K562 (cell line): ENCODE results near the gene TSPOAP1. TPM values are rescaled to one million over a fixed set of nuclear protein-coding genes. Genes with fewer than 3 reads are reported as not detected.
A peak's percentile ranks its signal among the peaks of the same experiment; 100 is the strongest.

Source experiments
- BCOR ChIP-seq: fragments of 450-650 bp; IDR thresholded peaks from 2 replicates; pipeline ENCODE4 v1.6.1; 2016
- COPS2 ChIP-seq: fragments of 450-650 bp; conservative IDR thresholded peaks from 2 replicates; pipeline ENCODE4 v1.6.1; 2016; ENCODE audit warnings: mild to moderate bottlenecking, moderate library complexity
- DDX20 ChIP-seq: fragments of 450-650 bp; IDR thresholded peaks from 2 replicates; pipeline ENCODE4 v1.6.1; 2016; ENCODE audit warnings: missing genetic modification characterization, low read depth, mild to moderate bottlenecking, missing compliant biosample characterization, moderate library complexity
- DMBX1 ChIP-seq: fragments of 250-450 bp; sonication (Bioruptor Pico); IDR thresholded peaks from 2 replicates; pipeline ENCODE4 v1.8.0; 2022; ENCODE audit warnings: inconsistent platforms, mild to moderate bottlenecking, moderate library complexity, borderline replicate concordance
- GTF2A2 ChIP-seq: IDR thresholded peaks from 2 replicates; pipeline ENCODE4 v1.6.1; 2016; ENCODE audit warnings: mild to moderate bottlenecking, missing genetic modification characterization, missing compliant biosample characterization
- HDAC3 ChIP-seq: fragments of 450-650 bp; IDR thresholded peaks from 2 replicates; pipeline ENCODE4 v1.6.1; 2018; ENCODE audit warnings: borderline replicate concordance, mild to moderate bottlenecking, moderate library complexity; ENCODE audit not compliant: partially characterized antibody
- KDM5B ChIP-seq: fragments of 200-600 bp; sonication (generic); IDR thresholded peaks from 2 replicates; pipeline ENCODE4 v1.6.1; 2012; ENCODE audit warnings: low read depth, mild to moderate bottlenecking, moderate library complexity, low read length, control low read depth, inconsistent platforms; ENCODE audit not compliant: insufficient replicate concordance
- NCOA6 ChIP-seq: fragments of 450-650 bp; IDR thresholded peaks from 2 replicates; pipeline ENCODE4 v1.6.1; 2017; ENCODE audit warnings: mild to moderate bottlenecking
- NCOR1 ChIP-seq: fragments of 450-650 bp; IDR thresholded peaks from 2 replicates; pipeline ENCODE4 v1.6.1; 2016; ENCODE audit warnings: mild to moderate bottlenecking, moderate library complexity
- RBM17 ChIP-seq: fragments of 200-400 bp; formaldehyde crosslinking; IDR thresholded peaks from 2 replicates; pipeline ENCODE4 v1.6.1; 2017; ENCODE audit warnings: low read depth, mild to moderate bottlenecking, low read length, borderline replicate concordance
- SNIP1 ChIP-seq: fragments of 450-650 bp; IDR thresholded peaks from 2 replicates; pipeline ENCODE4 v1.7.1; 2017; ENCODE audit warnings: low read depth, mild to moderate bottlenecking
- SRSF1 ChIP-seq: fragments of 200-400 bp; formaldehyde crosslinking; IDR thresholded peaks from 2 replicates; pipeline ENCODE4 v1.6.1; 2017; ENCODE audit warnings: mild to moderate bottlenecking, low read depth, low read length, moderate library complexity
- ZNF184 ChIP-seq: sonication (generic); formaldehyde crosslinking; IDR thresholded peaks from 2 replicates; pipeline ENCODE4 v1.5.0; 2020; ENCODE audit warnings: missing genetic modification reagents
- polyA plus RNA-seq, 8 experiments: library from polyadenylated mRNA; depleted of rRNA in 4 of 8; stranded (reverse) in 5 of 8; unstranded in 3 of 8; fragments of >200 nt; fragmentation: Nextera tagmentation in 2 of 8; fragmentation: Illumina TruSeq in 1 of 8; extraction: Ambion mirVana in 2 of 8; extraction: Trizol in 1 of 8; gene quantifications; 2 replicates each; pipeline versions ENCODE4 v1.2.1 to v1.2.3, GENCODE V29; 2011 to 2014; ENCODE audit warnings: inconsistent platforms in 1 of 8, missing spikeins in 1 of 8
- total RNA-seq, 7 experiments: library from RNA; depleted of rRNA in 6 of 7; stranded (reverse); fragments of >200 nt in 6 of 7; fragmentation: Illumina TruSeq in 2 of 7; extraction: Trizol in 2 of 7; gene quantifications; 2 replicates each; pipeline versions ENCODE4 v1.2.1 to v1.2.3, GENCODE V29; 2011 to 2021; ENCODE audit warnings: low replicate concordance in 1 of 7
- TF ChIP-seq, protein P1 (sequence below): sonication (generic); formaldehyde crosslinking; IDR thresholded peaks from 2 replicates; pipeline ENCODE4 v1.8.1; 2023; ENCODE audit warnings: mild to moderate bottlenecking, missing genetic modification reagents
- TF ChIP-seq, protein P2 (sequence below): fragments of 250-450 bp; sonication (Bioruptor Pico); IDR thresholded peaks from 2 replicates; pipeline ENCODE4 v1.8.0; 2022; ENCODE audit warnings: inconsistent platforms
- TF ChIP-seq, protein P3 (sequence below): fragments of 250-450 bp; sonication (Bioruptor Pico); IDR thresholded peaks from 2 replicates; pipeline ENCODE4 v1.8.0; 2021; ENCODE audit warnings: borderline replicate concordance, mild to moderate bottlenecking, moderate library complexity; ENCODE audit not compliant: poor library complexity, severe bottlenecking
- TF ChIP-seq, protein P4 (sequence below): sonication (generic); formaldehyde crosslinking; IDR thresholded peaks from 2 replicates; pipeline ENCODE4 v1.8.1; 2023; ENCODE audit warnings: mild to moderate bottlenecking, missing genetic modification reagents
- TF ChIP-seq, protein P5 (sequence below): fragments of 200-800 bp; sonication (Bioruptor generic); IDR thresholded peaks from 2 replicates; pipeline ENCODE4 v1.6.1; 2017; ENCODE audit warnings: missing genetic modification characterization, missing compliant biosample characterization
- TF ChIP-seq, protein P6 (sequence below): fragments of 450-650 bp; formaldehyde crosslinking; IDR thresholded peaks from 2 replicates; pipeline ENCODE4 v1.4.0; 2020; ENCODE audit warnings: mild to moderate bottlenecking, moderate library complexity

TSPOAP1 gene
- total and polyA plus RNA-seq, 9 of the 15 experiments (the other 6 are each of a cell fraction or from before 2014, with no cell fraction given), result 0.87 to 3.9 (median 1.8) TPM; not detected in 2

DNA sequence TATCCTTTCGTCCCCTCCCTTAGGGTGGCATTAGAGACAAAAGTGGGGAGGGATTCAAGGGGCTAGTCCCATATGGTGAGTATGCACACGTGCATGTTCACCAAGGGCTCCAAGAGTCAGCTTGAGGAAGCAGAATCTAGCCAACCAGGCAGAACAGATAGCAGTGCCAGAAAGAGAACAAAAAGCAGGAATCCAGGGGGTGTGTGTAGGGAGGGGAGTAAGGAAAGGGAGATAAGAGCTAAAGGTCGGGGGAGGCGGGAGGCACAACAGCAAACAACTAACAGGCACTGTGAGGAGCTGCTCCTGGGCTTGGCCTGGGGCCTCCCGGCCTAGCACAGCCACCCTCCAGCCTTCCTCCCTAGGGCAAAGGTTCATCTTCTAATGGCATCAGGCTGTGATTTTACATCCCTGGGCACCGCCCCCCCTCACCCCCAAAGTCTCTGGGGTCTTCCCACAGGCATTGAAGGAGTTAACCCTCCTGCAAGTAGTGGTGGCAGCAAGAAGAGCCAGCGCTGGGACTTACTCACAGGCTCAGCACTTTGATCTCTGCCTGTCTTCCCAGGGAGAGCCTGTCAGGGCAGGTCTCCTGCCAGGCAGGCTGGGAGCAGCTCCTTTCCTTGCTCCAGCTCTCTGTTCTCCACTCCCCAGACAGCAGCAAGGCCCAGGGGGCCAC lies 35.8 kb upstream of the TSPOAP1 start (continued):
- TF ChIP-seq, protein P1, sequence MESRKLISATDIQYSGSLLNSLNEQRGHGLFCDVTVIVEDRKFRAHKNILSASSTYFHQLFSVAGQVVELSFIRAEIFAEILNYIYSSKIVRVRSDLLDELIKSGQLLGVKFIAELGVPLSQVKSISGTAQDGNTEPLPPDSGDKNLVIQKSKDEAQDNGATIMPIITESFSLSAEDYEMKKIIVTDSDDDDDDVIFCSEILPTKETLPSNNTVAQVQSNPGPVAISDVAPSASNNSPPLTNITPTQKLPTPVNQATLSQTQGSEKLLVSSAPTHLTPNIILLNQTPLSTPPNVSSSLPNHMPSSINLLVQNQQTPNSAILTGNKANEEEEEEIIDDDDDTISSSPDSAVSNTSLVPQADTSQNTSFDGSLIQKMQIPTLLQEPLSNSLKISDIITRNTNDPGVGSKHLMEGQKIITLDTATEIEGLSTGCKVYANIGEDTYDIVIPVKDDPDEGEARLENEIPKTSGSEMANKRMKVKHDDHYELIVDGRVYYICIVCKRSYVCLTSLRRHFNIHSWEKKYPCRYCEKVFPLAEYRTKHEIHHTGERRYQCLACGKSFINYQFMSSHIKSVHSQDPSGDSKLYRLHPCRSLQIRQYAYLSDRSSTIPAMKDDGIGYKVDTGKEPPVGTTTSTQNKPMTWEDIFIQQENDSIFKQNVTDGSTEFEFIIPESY, result no peak
- TF ChIP-seq NCOA6 (no peak), KDM5B (no peak), SRSF1 (no peak), BCOR (peak; percentile 71; the same call in 1 of the 2 replicates), HDAC3 (peak; percentile 44), SNIP1 (no peak), GTF2A2 (tag) (no peak), RBM17 (no peak), COPS2 (no peak), DMBX1 (0 out of 2 replicates have a peak, but pooled peaks have one; percentile 42), DDX20 (tag) (no peak), NCOR1 (peak; percentile 91), ZNF184 (CRISPR knock-in tag) (no peak)
- TF ChIP-seq, protein P2, sequence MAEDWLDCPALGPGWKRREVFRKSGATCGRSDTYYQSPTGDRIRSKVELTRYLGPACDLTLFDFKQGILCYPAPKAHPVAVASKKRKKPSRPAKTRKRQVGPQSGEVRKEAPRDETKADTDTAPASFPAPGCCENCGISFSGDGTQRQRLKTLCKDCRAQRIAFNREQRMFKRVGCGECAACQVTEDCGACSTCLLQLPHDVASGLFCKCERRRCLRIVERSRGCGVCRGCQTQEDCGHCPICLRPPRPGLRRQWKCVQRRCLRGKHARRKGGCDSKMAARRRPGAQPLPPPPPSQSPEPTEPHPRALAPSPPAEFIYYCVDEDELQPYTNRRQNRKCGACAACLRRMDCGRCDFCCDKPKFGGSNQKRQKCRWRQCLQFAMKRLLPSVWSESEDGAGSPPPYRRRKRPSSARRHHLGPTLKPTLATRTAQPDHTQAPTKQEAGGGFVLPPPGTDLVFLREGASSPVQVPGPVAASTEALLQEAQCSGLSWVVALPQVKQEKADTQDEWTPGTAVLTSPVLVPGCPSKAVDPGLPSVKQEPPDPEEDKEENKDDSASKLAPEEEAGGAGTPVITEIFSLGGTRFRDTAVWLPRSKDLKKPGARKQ, result no peak
- TF ChIP-seq, protein P3, sequence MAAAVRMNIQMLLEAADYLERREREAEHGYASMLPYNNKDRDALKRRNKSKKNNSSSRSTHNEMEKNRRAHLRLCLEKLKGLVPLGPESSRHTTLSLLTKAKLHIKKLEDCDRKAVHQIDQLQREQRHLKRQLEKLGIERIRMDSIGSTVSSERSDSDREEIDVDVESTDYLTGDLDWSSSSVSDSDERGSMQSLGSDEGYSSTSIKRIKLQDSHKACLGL (CRISPR knock-in tag), result no peak
- TF ChIP-seq, protein P4, sequence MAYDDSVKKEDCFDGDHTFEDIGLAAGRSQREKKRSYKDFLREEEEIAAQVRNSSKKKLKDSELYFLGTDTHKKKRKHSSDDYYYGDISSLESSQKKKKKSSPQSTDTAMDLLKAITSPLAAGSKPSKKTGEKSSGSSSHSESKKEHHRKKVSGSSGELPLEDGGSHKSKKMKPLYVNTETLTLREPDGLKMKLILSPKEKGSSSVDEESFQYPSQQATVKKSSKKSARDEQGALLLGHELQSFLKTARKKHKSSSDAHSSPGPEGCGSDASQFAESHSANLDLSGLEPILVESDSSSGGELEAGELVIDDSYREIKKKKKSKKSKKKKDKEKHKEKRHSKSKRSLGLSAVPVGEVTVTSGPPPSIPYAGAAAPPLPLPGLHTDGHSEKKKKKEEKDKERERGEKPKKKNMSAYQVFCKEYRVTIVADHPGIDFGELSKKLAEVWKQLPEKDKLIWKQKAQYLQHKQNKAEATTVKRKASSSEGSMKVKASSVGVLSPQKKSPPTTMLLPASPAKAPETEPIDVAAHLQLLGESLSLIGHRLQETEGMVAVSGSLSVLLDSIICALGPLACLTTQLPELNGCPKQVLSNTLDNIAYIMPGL (CRISPR knock-in tag), result no peak
- TF ChIP-seq, protein P5, sequence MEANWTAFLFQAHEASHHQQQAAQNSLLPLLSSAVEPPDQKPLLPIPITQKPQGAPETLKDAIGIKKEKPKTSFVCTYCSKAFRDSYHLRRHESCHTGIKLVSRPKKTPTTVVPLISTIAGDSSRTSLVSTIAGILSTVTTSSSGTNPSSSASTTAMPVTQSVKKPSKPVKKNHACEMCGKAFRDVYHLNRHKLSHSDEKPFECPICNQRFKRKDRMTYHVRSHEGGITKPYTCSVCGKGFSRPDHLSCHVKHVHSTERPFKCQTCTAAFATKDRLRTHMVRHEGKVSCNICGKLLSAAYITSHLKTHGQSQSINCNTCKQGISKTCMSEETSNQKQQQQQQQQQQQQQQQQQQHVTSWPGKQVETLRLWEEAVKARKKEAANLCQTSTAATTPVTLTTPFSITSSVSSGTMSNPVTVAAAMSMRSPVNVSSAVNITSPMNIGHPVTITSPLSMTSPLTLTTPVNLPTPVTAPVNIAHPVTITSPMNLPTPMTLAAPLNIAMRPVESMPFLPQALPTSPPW, result peak; percentile 90
- TF ChIP-seq, protein P6, sequence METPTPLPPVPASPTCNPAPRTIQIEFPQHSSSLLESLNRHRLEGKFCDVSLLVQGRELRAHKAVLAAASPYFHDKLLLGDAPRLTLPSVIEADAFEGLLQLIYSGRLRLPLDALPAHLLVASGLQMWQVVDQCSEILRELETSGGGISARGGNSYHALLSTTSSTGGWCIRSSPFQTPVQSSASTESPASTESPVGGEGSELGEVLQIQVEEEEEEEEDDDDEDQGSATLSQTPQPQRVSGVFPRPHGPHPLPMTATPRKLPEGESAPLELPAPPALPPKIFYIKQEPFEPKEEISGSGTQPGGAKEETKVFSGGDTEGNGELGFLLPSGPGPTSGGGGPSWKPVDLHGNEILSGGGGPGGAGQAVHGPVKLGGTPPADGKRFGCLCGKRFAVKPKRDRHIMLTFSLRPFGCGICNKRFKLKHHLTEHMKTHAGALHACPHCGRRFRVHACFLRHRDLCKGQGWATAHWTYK (CRISPR knock-in tag), result no peak; the same call in 1 of the 2 replicates
